ENCODE results near the gene SNRPF.
"Not testable (repeated sequence)": the region's sequence is repeated elsewhere in the genome, so short reads cannot be mapped to it uniquely, and the experiment has no call there.

Gene SNRPF

GRCh38 chr12:95842426-95842825 lies 16.3 kb upstream of the SNRPF start:
- not testable (repeated sequence) for H3K9me3 Mint-ChIP-seq; H3K4me1 Mint-ChIP-seq (ENCODE audit: low read depth); H3K27ac Mint-ChIP-seq; H3K36me3 Mint-ChIP-seq (ENCODE audit: low read depth); H3K4me3 Mint-ChIP-seq; DNase-seq
- H3K27me3 Mint-ChIP-seq, result peaks cover 27% of the 10 kb centered on the region

- H3K36me3 Mint-ChIP-seq (ENCODE audit: low read depth), result no peaks in the 10 kb centered on the region
- peaks cover 9% of the 10 kb centered on the region for H3K27me3 Mint-ChIP-seq
- no peak overlapping the region for H3K4me3 Mint-ChIP-seq
- H3K4me1 Mint-ChIP-seq (ENCODE audit: low read depth), result peaks cover 4% of the 10 kb centered on the region
- no peaks in the 10 kb centered on the region for H3K9me3 Mint-ChIP-seq
- no peak overlapping the region for H3K27ac Mint-ChIP-seq
- no peak for DNase-seq
Observed at GRCh38 chr12:95848575-95849388, 10.0 kb upstream of the SNRPF start.

GRCh38 chr12:95851606-95852005 lies 7.1 kb upstream of the SNRPF start:
- Mint-ChIP-seq H3K27ac (no peak overlapping the region), H3K36me3 (ENCODE audit: low read depth) (no peaks in the 10 kb centered on the region), H3K4me3 (no peak overlapping the region), H3K9me3 (no peaks in the 10 kb centered on the region), H3K4me1 (ENCODE audit: low read depth) (peaks cover 6% of the 10 kb centered on the region), H3K27me3 (peaks cover 4% of the 10 kb centered on the region)
- no peak for DNase-seq

GRCh38 chr12:95852133-95852532 lies 6.6 kb upstream of the SNRPF start:
- Mint-ChIP-seq H3K4me3 (no peak overlapping the region), H3K27ac (no peak overlapping the region), H3K27me3 (peaks cover 6% of the 10 kb centered on the region)

GRCh38 chr12:95857156-95857555 lies 1.6 kb upstream of the SNRPF start:
- peaks cover 25% of the 10 kb centered on the region for H3K4me1 Mint-ChIP-seq (ENCODE audit: low read depth)
- H3K27ac Mint-ChIP-seq, result no peak overlapping the region
- H3K4me3 Mint-ChIP-seq, result no peak overlapping the region
- H3K27me3 Mint-ChIP-seq, result peaks cover 15% of the 10 kb centered on the region
- H3K9me3 Mint-ChIP-seq, result no peaks in the 10 kb centered on the region
- no peak for DNase-seq
- peaks cover 21% of the 10 kb centered on the region for H3K36me3 Mint-ChIP-seq (ENCODE audit: low read depth)

More at GRCh38 chr12:95852133-95852532, 6.6 kb upstream of the SNRPF start:
- no peaks in the 10 kb centered on the region for H3K9me3 Mint-ChIP-seq
- no peak for DNase-seq
- H3K4me1 Mint-ChIP-seq (ENCODE audit: low read depth), result peaks cover 6% of the 10 kb centered on the region
- no peaks in the 10 kb centered on the region for H3K36me3 Mint-ChIP-seq (ENCODE audit: low read depth)

- Mint-ChIP-seq H3K4me3 (no peak overlapping the region), H3K36me3 (ENCODE audit: low read depth) (peaks cover 28% of the 10 kb centered on the region), H3K27ac (no peak overlapping the region)
Observed at GRCh38 chr12:95857799-95858198, 953 bp upstream of the SNRPF start.

GRCh38 chr12:95859344-95859816 lies 628 bp downstream of the SNRPF start:
- Mint-ChIP-seq H3K36me3 (ENCODE audit: low read depth) (peaks cover 44% of the 10 kb centered on the region), H3K4me1 (ENCODE audit: low read depth) (peaks cover 39% of the 10 kb centered on the region), H3K27me3 (peaks cover 14% of the 10 kb centered on the region), H3K4me3 (no peak overlapping the region), H3K9me3 (no peaks in the 10 kb centered on the region), H3K27ac (no peak overlapping the region)
- peak; percentile 44 for DNase-seq

More at GRCh38 chr12:95857799-95858198, 953 bp upstream of the SNRPF start:
- Mint-ChIP-seq H3K9me3 (no peaks in the 10 kb centered on the region), H3K27me3 (peaks cover 15% of the 10 kb centered on the region), H3K4me1 (ENCODE audit: low read depth) (peaks cover 29% of the 10 kb centered on the region)
- no peak for DNase-seq

GRCh38 chr12:95859947-95860850 lies 1.4 kb downstream of the SNRPF start:
- no peak for DNase-seq
- H3K4me1 Mint-ChIP-seq (ENCODE audit: low read depth), result peaks cover 41% of the 10 kb centered on the region
- H3K27ac Mint-ChIP-seq, result no peak overlapping the region
- H3K27me3 Mint-ChIP-seq, result peaks cover 11% of the 10 kb centered on the region
- H3K4me3 Mint-ChIP-seq, result no peak overlapping the region
- H3K36me3 Mint-ChIP-seq (ENCODE audit: low read depth), result peaks cover 52% of the 10 kb centered on the region
- no peaks in the 10 kb centered on the region for H3K9me3 Mint-ChIP-seq

GRCh38 chr12:95862038-95862437 lies 3.3 kb downstream of the SNRPF start:
- Mint-ChIP-seq H3K4me1 (ENCODE audit: low read depth) (peaks cover 41% of the 10 kb centered on the region), H3K4me3 (no peak overlapping the region), H3K27me3 (peaks cover 10% of the 10 kb centered on the region), H3K27ac (no peak overlapping the region), H3K36me3 (ENCODE audit: low read depth) (peaks cover 68% of the 10 kb centered on the region), H3K9me3 (no peaks in the 10 kb centered on the region)
- DNase-seq, result no peak

- H3K27me3 Mint-ChIP-seq, result no peaks in the 10 kb centered on the region
- H3K4me3 Mint-ChIP-seq, result no peak overlapping the region
- no peaks in the 10 kb centered on the region for H3K9me3 Mint-ChIP-seq
- DNase-seq, result no peak
- no peak overlapping the region for H3K27ac Mint-ChIP-seq
- peaks cover 36% of the 10 kb centered on the region for H3K4me1 Mint-ChIP-seq (ENCODE audit: low read depth)
- H3K36me3 Mint-ChIP-seq (ENCODE audit: low read depth), result peaks cover 80% of the 10 kb centered on the region
Observed at GRCh38 chr12:95863337-95863736, 4.6 kb downstream of the SNRPF start.

GRCh38 chr12:95870897-95871296 lies 12.1 kb downstream of the SNRPF start:
- peaks cover 72% of the 10 kb centered on the region for H3K36me3 Mint-ChIP-seq (ENCODE audit: low read depth)

GRCh38 chr12:95874452-95874851 lies 15.7 kb downstream of the SNRPF start:
- no peaks in the 10 kb centered on the region for H3K27me3 Mint-ChIP-seq
- no peak for DNase-seq
- no peak overlapping the region for H3K27ac Mint-ChIP-seq
- H3K4me1 Mint-ChIP-seq (ENCODE audit: low read depth), result peaks cover 2% of the 10 kb centered on the region
- H3K4me3 Mint-ChIP-seq, result no peak overlapping the region
- no peaks in the 10 kb centered on the region for H3K9me3 Mint-ChIP-seq
- H3K36me3 Mint-ChIP-seq (ENCODE audit: low read depth), result peaks cover 39% of the 10 kb centered on the region

More at GRCh38 chr12:95870897-95871296, 12.1 kb downstream of the SNRPF start:
- Mint-ChIP-seq H3K9me3 (no peaks in the 10 kb centered on the region), H3K27ac (no peak overlapping the region), H3K27me3 (no peaks in the 10 kb centered on the region), H3K4me3 (no peak overlapping the region), H3K4me1 (ENCODE audit: low read depth) (peaks cover 10% of the 10 kb centered on the region)
- DNase-seq, result no peak

- peaks cover 13% of the 10 kb centered on the region for H3K36me3 Mint-ChIP-seq (ENCODE audit: low read depth)
- DNase-seq, result no peak
- H3K27me3 Mint-ChIP-seq, result no peaks in the 10 kb centered on the region
- no peak overlapping the region for H3K27ac Mint-ChIP-seq
- no peaks in the 10 kb centered on the region for H3K9me3 Mint-ChIP-seq
- H3K4me3 Mint-ChIP-seq, result no peak overlapping the region
- no peaks in the 10 kb centered on the region for H3K4me1 Mint-ChIP-seq (ENCODE audit: low read depth)
Observed at GRCh38 chr12:95877622-95878021, 18.9 kb downstream of the SNRPF start.

- no peaks in the 10 kb centered on the region for H3K9me3 Mint-ChIP-seq
- H3K27me3 Mint-ChIP-seq, result no peaks in the 10 kb centered on the region
- no peak overlapping the region for H3K4me3 Mint-ChIP-seq
- H3K27ac Mint-ChIP-seq, result no peak overlapping the region
- no peak for DNase-seq
- no peaks in the 10 kb centered on the region for H3K4me1 Mint-ChIP-seq (ENCODE audit: low read depth)
- no peaks in the 10 kb centered on the region for H3K36me3 Mint-ChIP-seq (ENCODE audit: low read depth)
Observed at GRCh38 chr12:95880895-95881294, 22.1 kb downstream of the SNRPF start.

Measured in activated T-cell treated with anti-CD3 and anti-CD28 coated beads, Interleukin-2, amount 50 U/mL, for 24 hours (primary cell).